SK-N-SH (cell line): ENCODE data around the gene C2CD4C.

Experiments used
- CHD2 ChIP-seq: fragments of 150-350 bp; IDR thresholded peaks from 2 replicates; pipeline ENCODE4 v1.6.1; 2018; ENCODE audit warnings: low read length; ENCODE audit not compliant: partially characterized antibody
- ELF1 ChIP-seq: IDR thresholded peaks from 2 replicates; pipeline ENCODE4 v1.4.0; 2012
- SIN3A ChIP-seq: IDR thresholded peaks from 2 replicates; pipeline ENCODE4 v1.6.1; 2012; ENCODE audit warnings: low read depth, mild to moderate bottlenecking, low read length, moderate library complexity, borderline replicate concordance
- SMC3 ChIP-seq: IDR thresholded peaks from 2 replicates; pipeline ENCODE4 v1.6.1; 2012; ENCODE audit warnings: low read depth, low read length, improper control_type of control experiment
- TAF1 ChIP-seq: IDR thresholded peaks from 2 replicates; pipeline ENCODE4 v1.6.1; 2012; ENCODE audit warnings: low read depth, mild to moderate bottlenecking, low read length, moderate library complexity, borderline replicate concordance
- TF ChIP-seq, protein P1 (sequence below): fragments of 200-600 bp; sonication (generic); IDR thresholded peaks from 2 replicates; pipeline ENCODE4 v1.6.1; 2017; ENCODE audit warnings: antibody characterized with exemption, mild to moderate bottlenecking, moderate library complexity
- TF ChIP-seq, protein P2 (sequence below): fragments of 150-350 bp; IDR thresholded peaks from 2 replicates; pipeline ENCODE4 v1.6.1; 2017; ENCODE audit warnings: antibody characterized with exemption, low read length, low read depth, borderline replicate concordance

DNA sequence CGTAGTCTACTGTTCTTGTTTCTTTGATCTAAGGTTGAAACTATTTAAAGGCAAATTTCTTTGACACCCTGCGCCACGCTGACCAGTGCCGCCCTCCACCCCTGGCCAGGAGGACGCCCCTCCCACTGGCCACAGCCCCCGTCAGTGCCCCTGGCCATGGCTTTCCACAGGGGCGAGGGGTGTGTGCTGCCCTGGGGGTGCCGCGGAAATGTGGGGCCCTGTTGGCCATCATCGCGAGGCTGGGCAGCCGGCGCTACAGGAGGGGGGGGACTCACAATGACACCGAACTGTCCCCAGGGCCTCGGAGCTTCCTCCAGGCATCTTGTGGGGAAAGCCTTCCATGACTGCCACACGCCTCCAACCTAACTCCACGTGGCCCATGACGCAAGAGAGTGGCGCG lies 41.0 kb upstream of the C2CD4C start:
- TF ChIP-seq, protein P1, sequence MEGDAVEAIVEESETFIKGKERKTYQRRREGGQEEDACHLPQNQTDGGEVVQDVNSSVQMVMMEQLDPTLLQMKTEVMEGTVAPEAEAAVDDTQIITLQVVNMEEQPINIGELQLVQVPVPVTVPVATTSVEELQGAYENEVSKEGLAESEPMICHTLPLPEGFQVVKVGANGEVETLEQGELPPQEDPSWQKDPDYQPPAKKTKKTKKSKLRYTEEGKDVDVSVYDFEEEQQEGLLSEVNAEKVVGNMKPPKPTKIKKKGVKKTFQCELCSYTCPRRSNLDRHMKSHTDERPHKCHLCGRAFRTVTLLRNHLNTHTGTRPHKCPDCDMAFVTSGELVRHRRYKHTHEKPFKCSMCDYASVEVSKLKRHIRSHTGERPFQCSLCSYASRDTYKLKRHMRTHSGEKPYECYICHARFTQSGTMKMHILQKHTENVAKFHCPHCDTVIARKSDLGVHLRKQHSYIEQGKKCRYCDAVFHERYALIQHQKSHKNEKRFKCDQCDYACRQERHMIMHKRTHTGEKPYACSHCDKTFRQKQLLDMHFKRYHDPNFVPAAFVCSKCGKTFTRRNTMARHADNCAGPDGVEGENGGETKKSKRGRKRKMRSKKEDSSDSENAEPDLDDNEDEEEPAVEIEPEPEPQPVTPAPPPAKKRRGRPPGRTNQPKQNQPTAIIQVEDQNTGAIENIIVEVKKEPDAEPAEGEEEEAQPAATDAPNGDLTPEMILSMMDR: no peak
- TF ChIP-seq, protein P2, sequence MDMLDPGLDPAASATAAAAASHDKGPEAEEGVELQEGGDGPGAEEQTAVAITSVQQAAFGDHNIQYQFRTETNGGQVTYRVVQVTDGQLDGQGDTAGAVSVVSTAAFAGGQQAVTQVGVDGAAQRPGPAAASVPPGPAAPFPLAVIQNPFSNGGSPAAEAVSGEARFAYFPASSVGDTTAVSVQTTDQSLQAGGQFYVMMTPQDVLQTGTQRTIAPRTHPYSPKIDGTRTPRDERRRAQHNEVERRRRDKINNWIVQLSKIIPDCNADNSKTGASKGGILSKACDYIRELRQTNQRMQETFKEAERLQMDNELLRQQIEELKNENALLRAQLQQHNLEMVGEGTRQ: no peak
- no peak for TF ChIP-seq ELF1
- TF ChIP-seq CHD2: no peak
- TF ChIP-seq SIN3A: no peak
- TF ChIP-seq SMC3: no peak
- TF ChIP-seq TAF1: no peak
